HepG2 (cell line): ENCODE results near the gene TOX2. TPM values are rescaled to one million over a fixed set of nuclear protein-coding genes. Genes with fewer than 3 reads are reported as not detected.

ENCODE experiments used
- ATAC-seq: fragments of 200-7000 bp; cut with Tn5 transposase; 3 replicates; pipeline ENCODE4 v1.9.1; 2020; ENCODE audit warnings: mild to moderate bottlenecking, moderate library complexity
- BruUV-seq: library from RNA; stranded (reverse); fragments of 400-500 nt; replicated peaks from 2 replicates; lab custom pipeline; 2021; lab: Mats Ljungman, UMichigan
- CTCF ChIA-PET: fragments of 300-600 bp; formaldehyde crosslinking; extraction: SDS; loops from one replicate; lab custom pipeline; 2021; ENCODE audit warnings: low total read pairs, inconsistent platforms, low intra/inter-chr PET ratio; lab: Yijun Ruan, JAX
- POLR2A ChIA-PET: fragments of 350-600 bp; sonication (Branson Sonifier 250); formaldehyde crosslinking; loops from one replicate; lab custom pipeline; 2020; ENCODE audit warnings: antibody characterized with exemption, inconsistent platforms; lab: Yijun Ruan, JAX
- DNase-seq: peaks from one replicate; pipeline ENCODE4 v3.0.0-alpha.2; 2015; ENCODE audit warnings: low spot score
- FAIRE-seq: peaks from 3 replicates; lab custom pipeline; 2011; peaks lifted over from hg19 to GRCh38; lab: Jason Lieb, UNC
- H2AFZ ChIP-seq: one replicate; pipeline ENCODE4 v1.6.1; 2011; ENCODE audit warnings: low read length, inconsistent platforms
- H3K27ac ChIP-seq: fragments of 300-600 bp; 3 replicates; pipeline ENCODE4 v1.8.0; 2011; ENCODE audit warnings: mixed run types, mild to moderate bottlenecking, mixed read lengths, low read length, inconsistent platforms; ENCODE audit not compliant: insufficient read depth; ENCODE audit errors: extremely low read length
- H3K27me3 ChIP-seq, 2 experiments: fragments of 200-600 bp in 1 of 2; 2 replicates in 1 of 2; 3 replicates in 1 of 2; pipeline versions ENCODE4 v1.6.0 to v1.8.0; 2011; ENCODE audit warnings: low read length in 2 of 2, mild to moderate bottlenecking in 2 of 2, moderate library complexity in 2 of 2, inconsistent platforms in 1 of 2; ENCODE audit not compliant: insufficient read depth in 2 of 2, control insufficient read depth in 1 of 2
- H3K36me3 ChIP-seq, 2 experiments: fragments of 200-600 bp in 1 of 2; replicated peaks in 1 of 2; 2 replicates in 1 of 2; 3 replicates in 1 of 2; pipeline versions ENCODE4 v1.5.1 to v1.8.0; 2011; ENCODE audit warnings: low read length in 2 of 2, inconsistent platforms in 1 of 2; ENCODE audit not compliant: insufficient read depth in 2 of 2, control insufficient read depth in 1 of 2
- H3K4me1 ChIP-seq: 2 replicates; pipeline ENCODE4 v1.5.1; 2012; ENCODE audit warnings: low read length, inconsistent platforms; ENCODE audit not compliant: insufficient read depth
- H3K4me2 ChIP-seq: 2 replicates; pipeline ENCODE4 v1.6.0; 2011; ENCODE audit warnings: low read depth, low read length, inconsistent platforms
- H3K4me3 ChIP-seq, 3 experiments: fragments of 200-600 bp in 1 of 3; sonication (generic), shearing (Covaris generic) in 1 of 3; replicated peaks in 1 of 3; 2 replicates each; pipeline ENCODE4 v1.5.1; 2011 to 2016; ENCODE audit warnings: low read length in 3 of 3, inconsistent platforms in 2 of 3, low read depth in 2 of 3, mild to moderate bottlenecking in 2 of 3, control low read depth in 1 of 3, mixed read lengths in 1 of 3; ENCODE audit not compliant: insufficient read depth in 1 of 3
- H3K79me2 ChIP-seq: one replicate; pipeline ENCODE4 v1.6.1; 2011; ENCODE audit warnings: low read length, inconsistent platforms; ENCODE audit not compliant: insufficient read depth
- H3K9ac ChIP-seq: 2 replicates; pipeline ENCODE4 v1.6.0; 2011; ENCODE audit warnings: mild to moderate bottlenecking, low read depth, low read length, inconsistent platforms; ENCODE audit not compliant: insufficient read depth
- H3K9me3 ChIP-seq: 2 replicates; pipeline ENCODE4 v1.5.1; 2012; ENCODE audit warnings: mild to moderate bottlenecking, low read length
- H4K20me1 ChIP-seq: 2 replicates; pipeline ENCODE4 v1.6.0; 2011; ENCODE audit warnings: inconsistent platforms, mild to moderate bottlenecking, low read length, moderate library complexity; ENCODE audit not compliant: insufficient read depth
- ARNT ChIP-seq: fragments of 450-650 bp; IDR thresholded peaks from 2 replicates; pipeline ENCODE4 v1.6.1; 2017
- FOXK1 ChIP-seq: sonication (generic); formaldehyde crosslinking; IDR thresholded peaks from 2 replicates; pipeline ENCODE4 v1.4.0; 2020; ENCODE audit warnings: low read depth, missing genetic modification reagents, borderline replicate concordance
- HNRNPLL ChIP-seq: fragments of 200-400 bp; formaldehyde crosslinking; IDR thresholded peaks from 2 replicates; pipeline ENCODE4 v1.6.1; 2017; ENCODE audit warnings: mild to moderate bottlenecking, low read depth, low read length; ENCODE audit not compliant: poor library complexity, severe bottlenecking
- KDM3A ChIP-seq: IDR thresholded peaks from 2 replicates; pipeline ENCODE4 v1.6.1; 2018; ENCODE audit warnings: low read depth, missing compliant biosample characterization
- MATR3 ChIP-seq: sonication (generic); formaldehyde crosslinking; IDR thresholded peaks from 2 replicates; pipeline ENCODE4 v1.4.0; 2020; ENCODE audit warnings: missing genetic modification reagents
- MYNN ChIP-seq: sonication (generic); formaldehyde crosslinking; IDR thresholded peaks from 2 replicates; pipeline ENCODE4 v1.4.0; 2020; ENCODE audit warnings: mild to moderate bottlenecking, low read depth, missing genetic modification reagents
- NCOA5 ChIP-seq: sonication (generic); formaldehyde crosslinking; IDR thresholded peaks from 2 replicates; pipeline ENCODE4 v1.4.0; 2020; ENCODE audit warnings: missing genetic modification reagents
- POGZ ChIP-seq: sonication (generic); formaldehyde crosslinking; IDR thresholded peaks from 2 replicates; pipeline ENCODE4 v1.4.0; 2020; ENCODE audit warnings: mild to moderate bottlenecking, missing genetic modification reagents
- POLR2G ChIP-seq: fragments of 200-400 bp; formaldehyde crosslinking; IDR thresholded peaks from 2 replicates; pipeline ENCODE4 v1.6.1; 2018; ENCODE audit warnings: mild to moderate bottlenecking, low read depth, low read length, moderate library complexity
- RAD21 ChIP-seq: fragments of 450-650 bp; formaldehyde crosslinking; IDR thresholded peaks from 2 replicates; pipeline ENCODE4 v1.5.0; 2020; ENCODE audit warnings: mild to moderate bottlenecking
- RAD51 ChIP-seq: fragments of 450-650 bp; IDR thresholded peaks from 2 replicates; pipeline ENCODE4 v1.6.1; 2016; ENCODE audit warnings: borderline replicate concordance
- SIN3B ChIP-seq: fragments of 150-350 bp; IDR thresholded peaks from 2 replicates; pipeline ENCODE4 v1.6.1; 2014; ENCODE audit warnings: low read length
- ZFP36 ChIP-seq: fragments of 150-350 bp; IDR thresholded peaks from 2 replicates; pipeline ENCODE4 v1.6.1; 2018; ENCODE audit warnings: borderline replicate concordance, low read length, low read depth; ENCODE audit not compliant: partially characterized antibody
- ZNF20 ChIP-seq: sonication (generic); formaldehyde crosslinking; IDR thresholded peaks from 2 replicates; pipeline ENCODE4 v1.4.0; 2020; ENCODE audit warnings: mild to moderate bottlenecking, moderate library complexity, missing genetic modification reagents
- ZNF451 ChIP-seq: sonication (generic); formaldehyde crosslinking; IDR thresholded peaks from 2 replicates; pipeline ENCODE4 v1.5.0; 2020; ENCODE audit warnings: mild to moderate bottlenecking, missing genetic modification reagents
- ZSCAN12 ChIP-seq: sonication (generic); formaldehyde crosslinking; IDR thresholded peaks from 2 replicates; pipeline ENCODE4 v1.9.0; 2021; ENCODE audit warnings: mild to moderate bottlenecking, missing genetic modification reagents
- WGBS: methylation state at CpG from one replicate; pipeline ENCODE4 v1.1.6; 2017; ENCODE audit warnings: low lambda C conversion rate; 5-methylcytosine and 5-hydroxymethylcytosine counted together
- in situ Hi-C: cut with HindIII; loops from 2 replicates; pipeline ENCODE4 v1.10.0; 2017; ENCODE audit warnings: low pct_unique_long_range_greater_than_20kb; ENCODE audit not compliant: extremely low pct_ligation_motif_present
- intact Hi-C: fragments of 100-400 bp; cut with micrococcal nuclease; formaldehyde crosslinking; loops from one replicate; pipeline ENCODE4 v1.10.0; 2022; ENCODE audit not compliant: unreplicated experiment
- polyA plus RNA-seq, 8 experiments: library from polyadenylated mRNA; depleted of rRNA in 3 of 8; stranded (reverse) in 7 of 8; unstranded in 1 of 8; fragments of >200 nt; fragmentation: Illumina TruSeq in 4 of 8; extraction: Trizol in 4 of 8; gene quantifications; 2 replicates each; pipeline versions ENCODE4 v1.2.1 to v1.2.3, GENCODE V29; 2011 to 2016; ENCODE audit warnings: low read depth in 4 of 8, missing spikeins in 1 of 8, mixed read lengths in 1 of 8; ENCODE audit not compliant: insufficient read depth in 1 of 8
- total RNA-seq, 5 experiments: library from RNA; depleted of rRNA; stranded (reverse); fragments of >200 nt; fragmentation: Illumina TruSeq; extraction: Trizol; gene quantifications; 2 replicates each; pipeline ENCODE4 v1.2.3, GENCODE V29; 2016; ENCODE audit warnings: low read depth in 1 of 5
- TF ChIP-seq, protein P1 (sequence below): sonication (generic); formaldehyde crosslinking; IDR thresholded peaks from 2 replicates; pipeline ENCODE4 v1.5.0; 2020; ENCODE audit warnings: missing genetic modification reagents
- TF ChIP-seq, protein P2 (sequence below): sonication (generic); formaldehyde crosslinking; IDR thresholded peaks from 2 replicates; pipeline ENCODE4 v1.9.0; 2021; ENCODE audit warnings: missing genetic modification reagents, borderline replicate concordance
- TF ChIP-seq, protein P3 (sequence below): sonication (generic); formaldehyde crosslinking; conservative IDR thresholded peaks from 2 replicates; pipeline ENCODE4 v1.5.0; 2020; ENCODE audit warnings: missing genetic modification reagents

Gene TOX2
- total and polyA plus RNA-seq, 2 of the 13 experiments (the other 11 are each of a cell fraction or from before 2014, with no cell fraction given), result not detected

DNA sequence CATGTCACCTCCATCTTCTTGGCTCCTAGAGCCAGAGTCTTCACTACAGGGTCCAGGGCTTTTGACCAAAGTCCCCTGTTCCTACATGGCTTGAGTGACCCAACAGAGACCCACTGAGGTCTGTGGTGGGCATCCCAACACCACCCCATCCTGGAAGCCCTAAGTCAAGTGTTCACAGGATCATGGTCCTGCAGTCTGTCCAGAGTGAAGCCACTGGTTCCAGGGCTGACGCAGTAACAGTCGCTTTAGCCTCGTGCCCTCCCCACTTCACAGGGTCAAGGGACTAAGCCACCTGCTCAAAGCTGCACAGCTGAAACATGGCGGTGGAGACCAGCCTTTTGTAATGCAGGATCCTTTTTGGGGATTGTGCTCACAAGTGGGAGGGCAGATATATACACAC is 138.4 kb downstream of the TOX2 start:
- Histone ChIP-seq H3K4me3 (no peak overlapping the region), H3K36me3 (no peaks in the 10 kb centered on the region), H3K9ac (no peak overlapping the region), H3K79me2 (no peaks in the 10 kb centered on the region), H2AFZ (no peak overlapping the region), H3K27me3 (peaks cover 4 to 52% of the 10 kb centered on the region in 2 experiments; a peak in 3 of 5 replicates), H3K4me1 (no peaks in the 10 kb centered on the region), H4K20me1 (no peaks in the 10 kb centered on the region), H3K4me2 (no peak overlapping the region), H3K9me3 (no peaks in the 10 kb centered on the region), H3K27ac (no peak overlapping the region)
- DNase-seq, result no peak
- FAIRE-seq, result no peak
- in situ Hi-C loops (no loop called here), intact Hi-C loops (no loop called here)
- TF ChIP-seq ZFP36 (no peak), MATR3 (CRISPR knock-in tag) (no peak), MYNN (CRISPR knock-in tag) (no peak), ZNF20 (CRISPR knock-in tag) (no peak), POLR2G (no peak), HNRNPLL (no peak), NCOA5 (no peak), KDM3A (no peak), FOXK1 (CRISPR knock-in tag) (no peak), RAD51 (no peak), ZSCAN12 (CRISPR knock-in tag) (no peak), POGZ (no peak), SIN3B (no peak), ARNT (no peak), RAD21 (CRISPR knock-in tag) (no peak), ZNF451 (CRISPR knock-in tag) (no peak)
- TF ChIP-seq, protein P1, sequence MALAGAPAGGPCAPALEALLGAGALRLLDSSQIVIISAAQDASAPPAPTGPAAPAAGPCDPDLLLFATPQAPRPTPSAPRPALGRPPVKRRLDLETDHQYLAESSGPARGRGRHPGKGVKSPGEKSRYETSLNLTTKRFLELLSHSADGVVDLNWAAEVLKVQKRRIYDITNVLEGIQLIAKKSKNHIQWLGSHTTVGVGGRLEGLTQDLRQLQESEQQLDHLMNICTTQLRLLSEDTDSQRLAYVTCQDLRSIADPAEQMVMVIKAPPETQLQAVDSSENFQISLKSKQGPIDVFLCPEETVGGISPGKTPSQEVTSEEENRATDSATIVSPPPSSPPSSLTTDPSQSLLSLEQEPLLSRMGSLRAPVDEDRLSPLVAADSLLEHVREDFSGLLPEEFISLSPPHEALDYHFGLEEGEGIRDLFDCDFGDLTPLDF, result no peak
- TF ChIP-seq, protein P2, sequence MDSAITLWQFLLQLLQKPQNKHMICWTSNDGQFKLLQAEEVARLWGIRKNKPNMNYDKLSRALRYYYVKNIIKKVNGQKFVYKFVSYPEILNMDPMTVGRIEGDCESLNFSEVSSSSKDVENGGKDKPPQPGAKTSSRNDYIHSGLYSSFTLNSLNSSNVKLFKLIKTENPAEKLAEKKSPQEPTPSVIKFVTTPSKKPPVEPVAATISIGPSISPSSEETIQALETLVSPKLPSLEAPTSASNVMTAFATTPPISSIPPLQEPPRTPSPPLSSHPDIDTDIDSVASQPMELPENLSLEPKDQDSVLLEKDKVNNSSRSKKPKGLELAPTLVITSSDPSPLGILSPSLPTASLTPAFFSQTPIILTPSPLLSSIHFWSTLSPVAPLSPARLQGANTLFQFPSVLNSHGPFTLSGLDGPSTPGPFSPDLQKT (CRISPR knock-in tag), result no peak
- TF ChIP-seq, protein P3, sequence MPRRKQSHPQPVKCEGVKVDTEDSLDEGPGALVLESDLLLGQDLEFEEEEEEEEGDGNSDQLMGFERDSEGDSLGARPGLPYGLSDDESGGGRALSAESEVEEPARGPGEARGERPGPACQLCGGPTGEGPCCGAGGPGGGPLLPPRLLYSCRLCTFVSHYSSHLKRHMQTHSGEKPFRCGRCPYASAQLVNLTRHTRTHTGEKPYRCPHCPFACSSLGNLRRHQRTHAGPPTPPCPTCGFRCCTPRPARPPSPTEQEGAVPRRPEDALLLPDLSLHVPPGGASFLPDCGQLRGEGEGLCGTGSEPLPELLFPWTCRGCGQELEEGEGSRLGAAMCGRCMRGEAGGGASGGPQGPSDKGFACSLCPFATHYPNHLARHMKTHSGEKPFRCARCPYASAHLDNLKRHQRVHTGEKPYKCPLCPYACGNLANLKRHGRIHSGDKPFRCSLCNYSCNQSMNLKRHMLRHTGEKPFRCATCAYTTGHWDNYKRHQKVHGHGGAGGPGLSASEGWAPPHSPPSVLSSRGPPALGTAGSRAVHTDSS (CRISPR knock-in tag), result no peak
- ATAC-seq, result no peak
- no CpG with 5 or more reads among the region's 4 CpGs for WGBS
- ChIA-PET POLR2A (no interaction called here), CTCF (no interaction called here)
- no TSS peak for BruUV-seq
